ENCODE results near the gene TECPR2.

Gene TECPR2

GRCh38 chr14:102430212-102430908, 67.6 kb downstream of the TECPR2 start:
- DNase-seq: no peak

GRCh38 chr14:102431751-102432150, 69.0 kb downstream of the TECPR2 start:
- no peak for DNase-seq

- DNase-seq: no peak
These were observed 72.0 kb downstream of the TECPR2 start for GRCh38 chr14:102434647-102435175.

- peak; percentile 8 for DNase-seq
These were observed 75.5 kb downstream of the TECPR2 start for GRCh38 chr14:102437997-102438915.

- DNase-seq: no peak
These were observed 76.8 kb downstream of the TECPR2 start for GRCh38 chr14:102439556-102439955.

GRCh38 chr14:102440392-102440791, 77.7 kb downstream of the TECPR2 start:
- DNase-seq: no peak

GRCh38 chr14:102442241-102443211, 79.8 kb downstream of the TECPR2 start:
- no peak for DNase-seq

- no peak for DNase-seq
These were observed 82.3 kb downstream of the TECPR2 start for GRCh38 chr14:102445066-102445465.

- no peak for DNase-seq
These were observed 82.9 kb downstream of the TECPR2 start for GRCh38 chr14:102445641-102446040.

- DNase-seq: no peak
These were observed 87.7 kb downstream of the TECPR2 start for GRCh38 chr14:102450206-102451063.

GRCh38 chr14:102451064-102451352, 88.3 kb downstream of the TECPR2 start:
- no peak for DNase-seq

- DNase-seq: no peak
These were observed 89.6 kb downstream of the TECPR2 start for GRCh38 chr14:102452302-102452701.

GRCh38 chr14:102454711-102455110, 92.0 kb downstream of the TECPR2 start:
- DNase-seq: no peak

GRCh38 chr14:102457509-102457908, 94.8 kb downstream of the TECPR2 start:
- no peak for DNase-seq

- no peak for DNase-seq
These were observed 99.0 kb downstream of the TECPR2 start for GRCh38 chr14:102461490-102462338.

- DNase-seq: no peak
These were observed 99.7 kb downstream of the TECPR2 start for GRCh38 chr14:102462391-102462790.

- no peak for DNase-seq
These were observed 101.3 kb downstream of the TECPR2 start for GRCh38 chr14:102464006-102464405.

GRCh38 chr14:102464846-102465341, 102.2 kb downstream of the TECPR2 start:
- DNase-seq: no peak

- DNase-seq: no peak
These were observed 106.5 kb downstream of the TECPR2 start for GRCh38 chr14:102469261-102469660.

GRCh38 chr14:102471921-102472790, 109.4 kb downstream of the TECPR2 start:
- DNase-seq: no peak
